ENCODE data around the gene FAM168B. TPM values are rescaled to one million over a fixed set of nuclear protein-coding genes. Genes with fewer than 3 reads are reported as not detected.

FAM168B gene
- total RNA-seq, 2 experiments from 2014 or later: 74.1 to 76.4 TPM

GRCh38 chr2:131005216-131005935, 87.9 kb downstream of the FAM168B start:
- Mint-ChIP-seq H3K36me3 (ENCODE audit: low read depth) (no peaks in the 10 kb centered on the region), H3K27ac (no peak overlapping the region)
- CTCF ChIA-PET: no interaction called here

DNA sequence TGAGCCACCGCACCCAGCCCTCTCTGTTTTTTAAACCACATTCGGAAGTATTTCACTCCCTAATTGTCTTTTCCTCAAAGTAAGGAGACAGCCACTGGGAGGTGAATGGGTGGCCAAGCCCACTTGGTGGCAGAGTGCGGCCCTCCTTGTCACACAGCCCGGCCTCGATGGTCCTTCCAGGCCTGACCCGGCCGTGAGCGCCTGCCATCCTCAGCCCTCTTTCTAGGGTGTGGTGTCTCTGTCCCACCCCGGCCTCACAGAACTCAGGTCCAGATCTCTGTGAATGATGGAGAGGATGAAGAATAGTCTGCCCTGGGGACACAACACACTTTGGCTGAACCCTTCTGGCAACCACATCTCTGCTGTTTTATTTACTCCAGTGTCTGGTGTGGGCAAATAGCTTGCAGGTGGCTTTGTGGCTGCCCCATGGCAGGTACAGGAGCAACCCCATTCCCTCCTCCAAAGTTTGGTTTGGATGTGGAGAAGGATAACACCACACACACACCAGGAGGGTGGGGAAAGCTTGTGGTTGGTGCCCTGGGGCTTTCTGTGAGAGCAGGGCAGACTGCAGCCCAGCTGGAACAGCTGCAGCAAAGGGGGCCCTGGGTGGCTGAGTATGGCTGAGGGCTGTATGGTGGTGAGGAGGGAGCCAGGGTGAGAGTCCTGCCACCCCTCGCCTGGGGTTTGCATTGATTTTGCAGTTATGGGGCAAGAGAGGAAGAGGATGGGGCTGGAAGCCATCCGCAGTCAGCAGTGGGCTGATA, 88.6 kb downstream of the FAM168B start:
- Histone ChIP-seq H3K9me3 (ENCODE audit: control insufficient read depth in 1 of 2, insufficient read depth in 1 of 2, low read length in 2 of 2) (no peaks in the 10 kb centered on the region), H3K4me3 (ENCODE audit: low read length) (no peak overlapping the region), H3K27ac (ENCODE audit: low read depth in 1 of 2, low read length in 2 of 2) (no peak overlapping the region), H3K27me3 (ENCODE audit: control insufficient read depth in 1 of 2, insufficient read depth in 2 of 2, low read length in 2 of 2) (peaks cover 3 to 5% of the 10 kb centered on the region in 2 experiments), H3K36me3 (ENCODE audit: insufficient read depth, low read length) (no peaks in the 10 kb centered on the region), H3K4me1 (ENCODE audit: insufficient read depth, low read length) (no peaks in the 10 kb centered on the region)
- no peak overlapping the region for H3K4me3 Mint-ChIP-seq
- no peak overlapping the region for H3K27ac Mint-ChIP-seq
- no peak for DNase-seq
- POLR2A ChIA-PET: no interaction called here
- H3K4me1 Mint-ChIP-seq (ENCODE audit: low read depth): peaks cover 1% of the 10 kb centered on the region
- ATAC-seq (ENCODE audit: poor library complexity): no peak
- H3K36me3 Mint-ChIP-seq (ENCODE audit: low read depth): no peaks in the 10 kb centered on the region
- H3K27me3 Mint-ChIP-seq: peaks cover 29% of the 10 kb centered on the region
- CTCF ChIA-PET: no interaction called here
- TF ChIP-seq, protein P1, sequence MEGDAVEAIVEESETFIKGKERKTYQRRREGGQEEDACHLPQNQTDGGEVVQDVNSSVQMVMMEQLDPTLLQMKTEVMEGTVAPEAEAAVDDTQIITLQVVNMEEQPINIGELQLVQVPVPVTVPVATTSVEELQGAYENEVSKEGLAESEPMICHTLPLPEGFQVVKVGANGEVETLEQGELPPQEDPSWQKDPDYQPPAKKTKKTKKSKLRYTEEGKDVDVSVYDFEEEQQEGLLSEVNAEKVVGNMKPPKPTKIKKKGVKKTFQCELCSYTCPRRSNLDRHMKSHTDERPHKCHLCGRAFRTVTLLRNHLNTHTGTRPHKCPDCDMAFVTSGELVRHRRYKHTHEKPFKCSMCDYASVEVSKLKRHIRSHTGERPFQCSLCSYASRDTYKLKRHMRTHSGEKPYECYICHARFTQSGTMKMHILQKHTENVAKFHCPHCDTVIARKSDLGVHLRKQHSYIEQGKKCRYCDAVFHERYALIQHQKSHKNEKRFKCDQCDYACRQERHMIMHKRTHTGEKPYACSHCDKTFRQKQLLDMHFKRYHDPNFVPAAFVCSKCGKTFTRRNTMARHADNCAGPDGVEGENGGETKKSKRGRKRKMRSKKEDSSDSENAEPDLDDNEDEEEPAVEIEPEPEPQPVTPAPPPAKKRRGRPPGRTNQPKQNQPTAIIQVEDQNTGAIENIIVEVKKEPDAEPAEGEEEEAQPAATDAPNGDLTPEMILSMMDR (IDR thresholded peaks at IDR 0.05): no peak
- H3K9me3 Mint-ChIP-seq: no peaks in the 10 kb centered on the region
- intact Hi-C loops (cut with DNase I, micrococcal nuclease): no loop called here

More at GRCh38 chr2:131005216-131005935, 87.9 kb downstream of the FAM168B start:
- Histone ChIP-seq H3K9me3 (ENCODE audit: control insufficient read depth in 1 of 2, insufficient read depth in 1 of 2, low read length in 2 of 2) (no peaks in the 10 kb centered on the region), H3K4me3 (ENCODE audit: low read length) (no peak overlapping the region), H3K27me3 (ENCODE audit: control insufficient read depth in 1 of 2, insufficient read depth in 2 of 2, low read length in 2 of 2) (peaks cover 3 to 5% of the 10 kb centered on the region in 2 experiments), H3K36me3 (ENCODE audit: insufficient read depth, low read length) (no peaks in the 10 kb centered on the region), H3K4me1 (ENCODE audit: insufficient read depth, low read length) (peaks cover under 1% of the 10 kb centered on the region), H3K27ac (ENCODE audit: low read depth in 1 of 2, low read length in 2 of 2) (no peak overlapping the region)
- H3K4me3 Mint-ChIP-seq: no peak overlapping the region
- peaks cover 9% of the 10 kb centered on the region for H3K4me1 Mint-ChIP-seq (ENCODE audit: low read depth)
- H3K9me3 Mint-ChIP-seq: no peaks in the 10 kb centered on the region
- intact Hi-C loops (cut with DNase I, micrococcal nuclease): no loop called here
- DNase-seq (no peak), ATAC-seq (ENCODE audit: poor library complexity) (no peak)
- POLR2A ChIA-PET: no interaction called here
- peaks cover 24% of the 10 kb centered on the region for H3K27me3 Mint-ChIP-seq
- TF ChIP-seq, protein P1 (IDR thresholded peaks at IDR 0.05): no peak

DNA sequence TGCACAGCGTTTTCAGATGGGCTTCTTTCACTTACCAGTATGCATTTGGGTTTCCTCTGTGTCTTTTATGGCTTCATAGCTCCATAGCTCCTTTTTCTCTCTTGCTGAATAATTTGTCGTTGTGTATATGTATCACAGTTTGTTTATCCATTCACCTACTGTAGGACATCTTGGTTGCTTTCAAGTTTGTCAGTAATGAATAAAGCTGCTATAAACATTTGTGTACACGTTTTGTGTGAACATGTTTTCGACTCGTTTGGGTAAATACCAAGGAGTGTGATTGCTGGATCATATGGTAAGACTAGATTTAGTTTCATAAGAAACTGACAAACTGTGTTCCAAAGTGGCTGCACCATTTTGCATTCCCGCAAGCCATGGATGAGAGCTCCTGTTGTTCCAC, 94.7 kb downstream of the FAM168B start:
- Mint-ChIP-seq H3K27ac (no peak overlapping the region), H3K9me3 (no peaks in the 10 kb centered on the region), H3K36me3 (ENCODE audit: low read depth) (no peaks in the 10 kb centered on the region), H3K4me3 (no peak overlapping the region), H3K27me3 (peaks cover 36% of the 10 kb centered on the region), H3K4me1 (ENCODE audit: low read depth) (no peaks in the 10 kb centered on the region)
- H3K27ac ChIP-seq (ENCODE audit: low read depth in 1 of 2, low read length in 2 of 2): no peak overlapping the region
- DNase-seq (no peak), ATAC-seq (ENCODE audit: poor library complexity) (no peak)
- no peaks in the 10 kb centered on the region for H3K9me3 ChIP-seq (ENCODE audit: control insufficient read depth in 1 of 2, insufficient read depth in 1 of 2, low read length in 2 of 2)
- H3K36me3 ChIP-seq (ENCODE audit: insufficient read depth, low read length): no peaks in the 10 kb centered on the region
- peaks cover 3 to 5% of the 10 kb centered on the region in 2 experiments for H3K27me3 ChIP-seq (ENCODE audit: control insufficient read depth in 1 of 2, insufficient read depth in 2 of 2, low read length in 2 of 2)
- TF ChIP-seq, protein P1 (IDR thresholded peaks at IDR 0.05): no peak
- ChIA-PET CTCF (no interaction called here), POLR2A (no interaction called here)
- no peaks in the 10 kb centered on the region for H3K4me1 ChIP-seq (ENCODE audit: insufficient read depth, low read length)
- no peak overlapping the region for H3K4me3 ChIP-seq (ENCODE audit: low read length)
- intact Hi-C loops (cut with DNase I, micrococcal nuclease): no loop called here

Other genes starting within 250 kb of the FAM168B start
- 10 to 100 TPM; 66.9 to 71.7 TPM for gene PLEKHB2, start 11.9 kb upstream of the FAM168B start, total RNA-seq
- gene POTEE, start 116.1 kb upstream of the FAM168B start, total RNA-seq: under 1 TPM in 1 of 2 experiments, not detected in 1; 0.11 TPM

All from CD4-positive, alpha-beta T cell (primary cell).